ENCODE measurements around the gene MMP21.

DNA sequence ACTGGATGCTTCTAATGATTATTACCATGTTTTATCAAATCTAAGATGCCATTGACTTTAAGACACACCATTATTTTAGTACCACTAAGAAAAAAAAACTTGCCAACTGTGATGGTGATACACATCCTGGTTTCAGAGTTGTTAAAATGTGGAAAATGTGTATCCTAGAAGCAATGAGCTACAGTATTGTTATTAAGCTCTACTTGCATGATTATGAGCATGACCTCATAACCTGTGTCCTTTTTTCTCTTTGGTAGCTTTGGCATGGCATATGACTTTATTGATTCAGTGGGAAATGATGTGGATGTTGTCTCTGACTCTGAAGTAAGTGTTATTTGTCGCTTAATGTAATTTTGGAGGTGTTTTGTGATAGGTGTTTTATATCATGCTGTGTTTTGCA is 52.8 kb downstream of the MMP21 start:
- TF ChIP-seq, protein P1, sequence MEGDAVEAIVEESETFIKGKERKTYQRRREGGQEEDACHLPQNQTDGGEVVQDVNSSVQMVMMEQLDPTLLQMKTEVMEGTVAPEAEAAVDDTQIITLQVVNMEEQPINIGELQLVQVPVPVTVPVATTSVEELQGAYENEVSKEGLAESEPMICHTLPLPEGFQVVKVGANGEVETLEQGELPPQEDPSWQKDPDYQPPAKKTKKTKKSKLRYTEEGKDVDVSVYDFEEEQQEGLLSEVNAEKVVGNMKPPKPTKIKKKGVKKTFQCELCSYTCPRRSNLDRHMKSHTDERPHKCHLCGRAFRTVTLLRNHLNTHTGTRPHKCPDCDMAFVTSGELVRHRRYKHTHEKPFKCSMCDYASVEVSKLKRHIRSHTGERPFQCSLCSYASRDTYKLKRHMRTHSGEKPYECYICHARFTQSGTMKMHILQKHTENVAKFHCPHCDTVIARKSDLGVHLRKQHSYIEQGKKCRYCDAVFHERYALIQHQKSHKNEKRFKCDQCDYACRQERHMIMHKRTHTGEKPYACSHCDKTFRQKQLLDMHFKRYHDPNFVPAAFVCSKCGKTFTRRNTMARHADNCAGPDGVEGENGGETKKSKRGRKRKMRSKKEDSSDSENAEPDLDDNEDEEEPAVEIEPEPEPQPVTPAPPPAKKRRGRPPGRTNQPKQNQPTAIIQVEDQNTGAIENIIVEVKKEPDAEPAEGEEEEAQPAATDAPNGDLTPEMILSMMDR (IDR thresholded peaks at IDR 0.05), result no peak
- no peak for TF ChIP-seq POLR2A (IDR thresholded peaks at IDR 0.05)
